GM19099 (cell line): ENCODE data around the gene GIGYF2.

ENCODE experiments used
- POLR2A ChIP-seq: IDR thresholded peaks from 3 replicates; pipeline ENCODE4 v1.6.1; 2011; ENCODE audit warnings: low read depth; ENCODE audit not compliant: insufficient read length; ENCODE audit errors: extremely low read depth

Gene GIGYF2

DNA sequence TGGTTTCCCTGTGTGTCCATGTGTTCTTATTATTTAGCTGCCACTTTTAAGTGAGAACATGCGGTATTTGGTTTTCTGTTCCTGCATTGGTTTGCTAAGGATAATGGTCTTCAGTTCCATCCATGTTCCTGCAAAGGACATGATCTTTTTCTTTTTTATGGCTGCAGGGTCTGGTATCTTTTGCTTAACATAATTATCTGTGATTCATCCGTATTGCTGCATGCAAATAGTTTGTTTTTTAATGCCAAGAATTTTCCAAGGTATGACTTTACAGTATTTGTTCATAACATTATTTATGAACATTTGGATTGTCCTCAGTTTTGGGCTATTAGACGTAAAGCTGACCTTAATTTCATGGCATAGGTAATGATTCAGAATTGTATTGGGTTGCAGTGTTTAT is 17.8 kb downstream of the GIGYF2 start:
- TF ChIP-seq POLR2A, result no peak

DNA sequence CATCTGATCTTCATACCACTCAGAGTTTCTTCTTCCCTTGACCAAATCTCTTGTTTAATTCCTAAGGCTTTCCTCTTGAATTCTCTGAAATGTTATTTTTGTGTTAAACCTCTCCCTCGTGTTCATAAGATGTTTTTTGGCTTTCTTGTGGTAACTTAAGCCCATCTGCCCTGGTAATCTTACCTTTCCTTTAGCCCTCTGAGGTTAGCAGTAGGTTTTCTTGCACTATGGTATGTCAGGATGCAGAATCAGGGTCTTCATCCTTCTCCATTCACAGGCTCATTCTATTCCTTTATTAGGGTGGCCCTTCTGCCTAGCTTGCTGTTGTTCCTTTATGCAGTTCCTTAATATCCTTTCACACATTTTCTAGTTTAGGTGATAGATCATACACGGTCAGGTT is 24.1 kb downstream of the GIGYF2 start:
- no peak for TF ChIP-seq POLR2A

DNA sequence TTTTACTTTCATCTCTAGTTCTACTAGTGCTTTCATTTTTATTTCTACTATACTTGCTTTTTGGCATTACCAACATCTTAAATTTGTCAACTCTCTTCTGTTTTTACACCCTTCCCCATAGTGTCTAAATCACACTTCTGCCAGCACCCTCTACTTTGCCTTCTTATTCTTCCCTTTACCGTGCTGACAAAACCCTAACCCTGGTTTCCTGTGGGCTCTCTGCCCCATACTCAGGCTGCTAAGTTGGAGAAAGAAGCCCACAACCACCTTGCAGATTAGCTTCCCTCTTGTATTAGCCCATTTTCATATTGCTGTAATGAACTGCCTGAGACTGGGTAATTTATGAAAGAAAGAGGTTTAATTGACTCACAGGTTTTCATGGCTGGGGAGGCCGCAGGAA is 24.8 kb downstream of the GIGYF2 start:
- TF ChIP-seq POLR2A, result no peak

DNA sequence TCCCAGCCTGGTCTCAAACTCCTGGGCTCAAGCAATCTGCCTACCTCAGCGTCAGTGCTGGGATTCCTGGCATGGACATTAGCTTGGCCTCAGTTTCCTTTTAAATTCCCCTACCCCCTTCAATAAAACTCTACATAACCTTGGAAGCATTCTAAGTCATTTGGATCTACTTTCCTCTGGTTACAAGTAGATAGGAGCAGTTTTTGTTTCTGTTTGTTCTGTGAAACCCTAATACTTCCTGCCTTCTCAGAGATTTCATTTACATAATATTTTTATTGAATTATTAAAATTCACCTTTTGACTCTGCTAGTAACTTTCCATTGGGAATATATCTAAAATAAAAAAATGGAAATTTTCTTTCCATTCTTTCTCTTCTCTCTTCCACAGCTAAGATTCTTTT is 25.9 kb downstream of the GIGYF2 start:
- no peak for TF ChIP-seq POLR2A

DNA sequence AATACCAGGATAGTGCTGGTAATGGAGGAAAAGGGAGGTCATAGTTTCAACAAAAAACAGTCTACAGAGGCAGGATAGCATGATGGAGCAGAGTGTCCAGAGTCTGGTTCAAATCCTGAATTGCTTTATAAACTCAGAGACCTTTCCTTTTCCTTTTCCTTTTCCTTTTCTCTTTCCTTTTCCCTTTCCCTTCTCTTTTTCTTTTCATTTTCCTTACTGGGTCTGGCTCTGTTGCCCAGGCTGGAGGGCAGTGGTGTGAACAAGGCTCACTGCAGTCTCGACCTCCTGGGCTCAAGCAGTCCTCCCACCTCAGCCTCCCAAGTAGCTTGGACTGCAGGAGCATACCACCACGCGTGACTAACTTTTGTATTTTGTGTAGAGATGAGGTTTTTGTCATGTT is 31.7 kb downstream of the GIGYF2 start:
- no peak for TF ChIP-seq POLR2A

DNA sequence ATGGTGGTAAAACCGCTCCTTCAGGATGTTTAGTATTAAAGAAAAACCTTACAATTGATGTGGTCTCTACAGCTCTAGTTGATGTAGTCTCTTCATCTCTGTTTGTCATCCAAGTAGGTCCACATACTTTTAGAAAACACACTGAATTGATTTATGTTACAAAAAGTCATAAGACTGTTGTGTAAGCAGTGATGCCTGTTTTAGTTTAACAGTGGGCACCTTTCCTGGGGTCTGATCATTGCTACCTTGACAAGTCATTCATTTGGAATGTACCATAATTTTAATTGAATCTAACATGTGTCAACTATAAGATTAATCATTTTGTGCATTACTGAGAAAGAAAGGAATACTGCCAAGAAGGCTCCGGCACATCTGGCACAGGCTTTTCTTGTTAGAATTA is 34.3 kb downstream of the GIGYF2 start:
- TF ChIP-seq POLR2A, result no peak

DNA sequence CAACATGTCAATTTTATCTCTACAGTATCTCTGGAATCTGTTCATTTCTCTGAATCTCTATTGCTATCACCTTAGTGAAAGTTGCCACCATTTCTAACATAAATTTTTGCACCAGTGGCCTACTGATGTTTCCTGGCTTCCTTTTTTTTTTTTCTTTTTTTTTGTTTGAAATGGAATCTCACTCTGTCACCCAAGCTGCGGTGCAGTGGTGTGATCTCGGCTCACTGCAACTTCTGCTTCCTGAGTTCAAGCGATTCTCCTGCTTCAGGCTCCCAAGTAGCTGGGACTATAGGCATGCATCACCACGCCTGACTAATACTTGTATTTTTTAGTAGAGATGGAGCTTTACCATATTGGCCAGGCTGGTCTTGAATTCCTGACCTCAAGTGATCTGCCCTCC is 44.2 kb downstream of the GIGYF2 start:
- no peak for TF ChIP-seq POLR2A

DNA sequence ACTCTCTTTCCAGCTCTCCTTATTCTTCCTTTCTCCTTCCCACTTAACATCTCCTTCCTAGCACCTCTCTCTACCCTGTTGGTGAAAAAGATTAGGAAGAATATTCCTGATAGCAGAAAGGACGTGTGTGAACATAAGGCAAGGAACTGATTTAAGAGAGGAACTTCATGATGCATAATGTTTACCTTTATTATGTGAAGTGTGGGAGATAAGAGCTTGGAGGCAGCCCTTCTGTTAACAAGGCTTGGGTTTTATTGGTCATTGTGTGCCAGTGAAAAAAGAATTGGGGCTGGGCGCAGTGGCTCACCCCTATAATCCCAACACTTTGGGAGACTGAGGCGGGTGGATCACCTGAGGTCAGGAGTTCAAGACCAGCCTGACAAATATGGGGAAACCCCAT is 44.8 kb downstream of the GIGYF2 start:
- TF ChIP-seq POLR2A, result no peak

DNA sequence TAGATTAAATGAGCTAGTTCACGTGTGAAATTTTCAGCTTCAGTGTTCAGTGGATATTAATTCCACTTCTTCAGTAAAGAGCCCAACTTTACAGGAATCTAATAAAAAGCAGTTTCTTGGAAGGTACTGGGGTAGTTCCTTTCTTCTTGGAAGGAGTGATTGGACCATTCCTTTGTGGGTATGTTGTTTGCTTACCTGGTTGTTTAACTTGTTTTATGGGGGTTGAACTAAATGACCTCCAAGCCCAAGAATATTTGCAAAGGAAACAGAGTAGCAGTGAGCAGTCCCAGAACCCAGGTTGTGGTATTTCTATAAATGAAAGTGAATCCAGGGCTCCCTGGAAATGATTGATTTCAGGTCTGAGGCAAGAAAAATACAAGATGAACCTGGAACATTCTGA is 47.8 kb downstream of the GIGYF2 start:
- no peak for TF ChIP-seq POLR2A

DNA sequence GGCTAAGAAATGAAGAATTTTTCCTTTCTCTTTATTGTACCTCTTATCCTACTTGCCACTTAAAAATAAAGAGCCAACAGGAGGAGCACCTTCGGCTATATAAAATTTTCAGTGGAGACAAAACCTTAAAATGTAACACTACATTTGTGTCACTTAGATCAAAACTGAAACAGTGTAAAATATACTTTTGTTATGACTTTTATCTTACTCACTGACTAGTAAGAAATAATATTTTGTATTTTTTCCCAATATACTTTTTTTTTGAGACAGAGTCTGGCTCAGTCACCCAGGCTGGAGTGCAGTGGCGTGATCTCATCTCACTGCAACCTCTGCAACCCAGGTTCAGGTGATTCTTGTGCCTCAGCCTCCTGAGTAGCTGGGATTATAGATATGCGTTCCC is 50.9 kb downstream of the GIGYF2 start:
- no peak for TF ChIP-seq POLR2A

DNA sequence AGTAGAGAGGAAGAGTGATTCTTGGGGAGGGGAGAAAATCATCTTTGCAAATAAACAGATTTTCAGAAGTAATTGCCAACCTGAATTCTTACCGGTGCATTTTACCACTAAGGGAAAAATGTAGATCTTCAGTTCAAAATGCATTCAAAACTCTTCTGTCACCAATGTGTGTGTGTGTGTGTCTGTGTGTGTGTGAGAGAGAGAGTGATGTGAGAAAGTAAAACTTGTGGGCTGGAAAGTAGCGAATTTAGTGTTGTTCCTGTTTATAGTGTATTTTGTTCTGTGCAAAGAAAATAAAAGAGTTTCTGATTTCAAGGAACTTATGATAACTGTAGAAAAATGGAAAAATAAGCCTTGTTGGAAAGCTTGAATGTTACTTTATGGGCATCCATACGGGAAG is 52.2 kb downstream of the GIGYF2 start:
- no peak for TF ChIP-seq POLR2A

DNA sequence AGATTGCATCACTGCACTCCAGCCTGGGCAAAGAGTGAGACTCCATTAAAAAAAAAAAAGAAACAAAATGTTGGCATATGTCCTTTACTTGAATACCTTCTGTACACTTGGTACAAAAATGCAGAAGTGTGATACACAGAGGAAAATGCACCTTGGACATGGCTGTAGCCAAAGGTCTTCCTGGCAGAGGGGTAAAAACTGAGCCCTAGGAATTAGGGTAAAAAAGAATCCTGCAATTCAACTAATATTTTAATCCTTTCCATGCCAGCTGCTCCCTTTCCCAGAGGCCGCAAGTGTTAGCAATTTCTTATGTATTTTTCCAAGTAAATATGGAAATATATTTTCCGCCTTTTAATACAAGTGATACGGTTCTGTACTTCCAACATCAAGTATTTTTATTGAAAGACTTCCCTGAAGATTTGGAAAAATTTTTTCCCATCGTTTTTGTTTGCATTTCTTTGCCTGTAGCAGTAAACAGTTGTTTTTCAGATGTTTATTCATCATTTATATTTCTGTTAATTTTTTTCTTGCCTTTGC is 53.1 kb downstream of the GIGYF2 start:
- TF ChIP-seq POLR2A, result no peak

DNA sequence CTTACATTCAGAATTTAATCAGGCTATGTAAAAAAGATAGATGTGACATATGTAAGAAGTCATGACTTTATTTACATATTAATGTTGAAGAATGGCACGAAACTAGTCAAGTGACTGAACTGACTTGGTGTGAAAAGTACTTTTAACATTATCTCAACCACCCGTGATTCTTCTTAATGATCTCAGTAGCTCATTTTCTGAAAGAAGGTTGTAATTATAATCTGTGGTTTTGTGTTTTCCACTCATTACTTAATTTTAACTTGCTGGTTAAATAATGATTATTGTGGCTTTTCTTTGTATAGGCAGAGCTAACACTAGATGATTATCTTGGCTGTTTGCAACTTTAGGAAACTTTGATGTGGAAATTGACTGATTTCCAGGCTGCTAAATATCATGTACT is 60.8 kb downstream of the GIGYF2 start:
- no peak for TF ChIP-seq POLR2A

DNA sequence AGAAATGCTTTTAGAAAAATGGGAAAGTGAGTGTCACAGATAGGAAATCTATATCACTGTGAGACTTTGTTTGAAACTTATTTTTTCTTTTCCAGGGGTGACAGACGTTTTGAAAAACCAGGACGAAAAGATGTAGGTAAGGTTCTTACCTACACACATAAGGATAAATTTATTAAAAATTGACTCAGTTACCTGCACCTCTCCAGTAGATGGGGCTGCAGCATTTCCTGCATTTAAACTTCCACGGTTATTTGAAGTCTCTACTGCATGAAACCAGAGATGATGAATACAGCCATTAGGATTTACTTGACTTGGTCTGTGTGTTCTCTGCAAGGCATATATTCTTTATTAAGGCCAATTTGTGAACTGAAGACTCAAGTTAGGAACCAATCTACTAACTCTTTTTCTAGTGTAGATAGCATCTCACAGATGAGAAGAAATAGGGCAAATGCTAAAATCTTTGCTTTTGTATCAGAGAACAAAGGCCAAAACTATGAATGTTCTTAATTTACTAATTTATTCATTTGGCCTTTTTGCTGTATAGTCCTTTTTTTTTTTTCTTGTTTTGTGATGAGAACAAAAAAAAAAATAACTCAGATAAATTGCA is 64.3 kb downstream of the GIGYF2 start:
- no peak for TF ChIP-seq POLR2A

DNA sequence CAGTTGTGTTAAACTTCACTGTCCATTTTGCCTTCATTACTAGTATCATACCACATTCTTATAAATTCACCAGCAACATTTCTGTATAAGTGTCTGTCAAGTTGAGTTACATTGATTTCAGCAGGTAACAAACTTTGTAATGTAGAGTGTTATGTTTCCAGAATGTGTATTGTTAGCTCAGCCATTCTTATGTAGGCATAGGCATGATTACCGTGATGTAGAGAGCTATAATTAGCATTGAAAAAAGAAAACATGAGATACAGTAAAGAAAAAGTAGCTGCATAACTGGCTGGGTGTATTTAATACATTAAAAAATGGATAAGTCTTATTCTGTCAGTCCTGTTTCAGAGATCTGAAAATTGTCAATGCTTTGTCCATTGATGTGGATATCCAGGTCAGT is 70.7 kb downstream of the GIGYF2 start:
- no peak for TF ChIP-seq POLR2A

DNA sequence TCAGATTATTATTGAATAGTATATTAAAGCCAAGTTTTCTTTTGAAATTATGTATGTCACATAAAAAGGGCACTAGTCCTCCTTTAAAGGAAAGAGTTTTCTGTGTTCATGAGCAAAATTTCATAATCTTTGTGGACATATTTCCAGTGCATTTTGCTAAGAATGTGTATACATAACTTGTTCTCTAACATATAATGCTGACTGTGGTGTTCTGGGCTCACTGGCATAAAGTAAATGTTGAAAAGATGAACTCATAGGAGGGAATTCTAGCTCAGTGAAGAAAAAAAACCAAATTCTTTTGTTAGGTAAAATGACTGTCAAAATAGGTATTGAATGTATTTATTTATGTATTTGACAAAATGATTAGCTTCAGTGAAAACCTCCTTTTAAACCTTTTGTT is 73.1 kb downstream of the GIGYF2 start:
- TF ChIP-seq POLR2A, result no peak

DNA sequence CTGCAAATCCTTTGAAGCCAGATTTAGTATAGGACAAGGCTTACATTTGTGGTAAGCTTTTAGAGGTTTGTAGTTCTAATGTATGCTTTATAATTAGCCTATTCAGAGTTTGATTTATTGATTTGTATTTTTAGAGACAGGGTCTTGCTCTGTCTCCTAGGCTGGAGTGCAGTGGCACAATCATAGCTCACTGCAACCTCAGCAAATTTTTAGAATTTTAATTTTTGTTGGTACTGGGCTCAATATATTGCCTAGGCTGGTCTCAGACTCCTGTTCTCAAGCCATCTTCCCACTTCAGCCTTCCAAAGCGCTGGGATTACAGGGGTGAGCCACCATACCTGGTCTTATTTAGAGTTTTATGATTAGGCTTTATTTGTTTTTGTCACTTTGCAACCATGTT is 74.7 kb downstream of the GIGYF2 start:
- TF ChIP-seq POLR2A, result no peak
